IMR-90 (cell line): ENCODE data around the gene CUBN. TPM values are rescaled to one million over a fixed set of nuclear protein-coding genes. Genes with fewer than 3 reads are reported as not detected.
A peak's percentile ranks its signal among the peaks of the same experiment; 100 is the strongest.

ENCODE experiments used
- ATAC-seq: fragments of 200-7000 bp; cut with Tn5 transposase; 2 replicates; pipeline ENCODE4 v1.9.1; 2020; ENCODE audit warnings: low read depth, mild to moderate bottlenecking, moderate library complexity
- BruUV-seq: library from RNA; stranded (reverse); fragments of 400-500 nt; replicated peaks from 2 replicates; lab custom pipeline; 2021; lab: Mats Ljungman, UMichigan
- CTCF ChIA-PET: fragments of 300-600 bp; formaldehyde crosslinking; extraction: SDS; loops from one replicate; lab custom pipeline; 2021; ENCODE audit warnings: antibody characterized with exemption; lab: Yijun Ruan, JAX
- POLR2A ChIA-PET: fragments of 300-600 bp; sonication (Branson Sonifier 250); formaldehyde crosslinking; loops from one replicate; lab custom pipeline; 2022; ENCODE audit warnings: antibody characterized with exemption; ENCODE audit not compliant: unreplicated experiment; lab: Charles Lee
- DNase-seq: peaks from one replicate; pipeline ENCODE4 v3.0.0; 2013
- H2AFZ ChIP-seq: replicated peaks from 2 replicates; pipeline ENCODE3; 2013; ENCODE audit warnings: low read length, mild to moderate bottlenecking; ENCODE audit not compliant: poor library complexity
- H2AK5ac ChIP-seq: 2 replicates; pipeline ENCODE4 v1.6.1; 2013; ENCODE audit warnings: low read depth, low read length, inconsistent platforms
- H2AK9ac ChIP-seq: replicated peaks from 2 replicates; pipeline ENCODE3; 2013; ENCODE audit warnings: mild to moderate bottlenecking, low read depth, low read length, moderate library complexity; ENCODE audit not compliant: poor library complexity
- H2BK120ac ChIP-seq: 2 replicates; pipeline ENCODE4 v1.6.1; 2013; ENCODE audit warnings: low read depth, low read length, inconsistent platforms
- H2BK15ac ChIP-seq: 3 replicates; pipeline ENCODE4 v1.6.1; 2013; ENCODE audit warnings: low read depth, low read length, inconsistent platforms
- H2BK20ac ChIP-seq: 2 replicates; pipeline ENCODE4 v1.6.1; 2013; ENCODE audit warnings: low read depth, mild to moderate bottlenecking, inconsistent platforms, low read length, moderate library complexity
- H2BK5ac ChIP-seq: 2 replicates; pipeline ENCODE4 v1.6.1; 2013; ENCODE audit warnings: mild to moderate bottlenecking, low read depth, low read length, inconsistent platforms; ENCODE audit not compliant: poor library complexity, severe bottlenecking
- H3K14ac ChIP-seq: replicated peaks from 2 replicates; pipeline ENCODE4 v1.6.1; 2013; ENCODE audit warnings: low read depth, low read length, inconsistent platforms
- H3K18ac ChIP-seq: 2 replicates; pipeline ENCODE4 v1.6.1; 2013; ENCODE audit warnings: low read depth, low read length, control low read depth
- H3K23ac ChIP-seq: 2 replicates; pipeline ENCODE4 v1.6.1; 2013; ENCODE audit warnings: low read depth, low read length, inconsistent platforms
- H3K27ac ChIP-seq: 2 replicates; pipeline ENCODE4 v1.5.1; 2013; ENCODE audit warnings: mild to moderate bottlenecking, control low read depth, low read length; ENCODE audit not compliant: insufficient read depth
- H3K27me3 ChIP-seq: 2 replicates; pipeline ENCODE4 v1.6.1; 2013; ENCODE audit warnings: low read length; ENCODE audit not compliant: control insufficient read depth, insufficient read depth
- H3K36me3 ChIP-seq: 2 replicates; pipeline ENCODE4 v1.6.1; 2013; ENCODE audit warnings: low read length, mixed read lengths; ENCODE audit not compliant: control insufficient read depth, insufficient read depth
- H3K4ac ChIP-seq: 2 replicates; pipeline ENCODE4 v1.6.1; 2013; ENCODE audit warnings: low read depth, low read length, inconsistent platforms
- H3K4me1 ChIP-seq: 2 replicates; pipeline ENCODE4 v1.6.1; 2013; ENCODE audit warnings: low read length, mixed read lengths; ENCODE audit not compliant: control insufficient read depth, insufficient read depth
- H3K4me2 ChIP-seq: 2 replicates; pipeline ENCODE4 v1.6.1; 2013; ENCODE audit warnings: low read depth, mild to moderate bottlenecking, control low read depth, low read length, moderate library complexity
- H3K4me3 ChIP-seq: 2 replicates; pipeline ENCODE4 v1.5.1; 2013; ENCODE audit warnings: low read depth, mild to moderate bottlenecking, control low read depth, low read length, moderate library complexity; ENCODE audit not compliant: insufficient read depth
- H3K56ac ChIP-seq: 2 replicates; pipeline ENCODE4 v1.6.1; 2013; ENCODE audit warnings: low read length, inconsistent platforms; ENCODE audit not compliant: insufficient read depth; ENCODE audit errors: extremely low read depth
- H3K79me1 ChIP-seq, 2 experiments: 2 replicates each; pipeline ENCODE4 v1.6.1; 2013; ENCODE audit warnings: low read length in 2 of 2, inconsistent platforms in 1 of 2, low read depth in 1 of 2
- H3K9ac ChIP-seq: 2 replicates; pipeline ENCODE4 v1.6.1; 2013; ENCODE audit warnings: low read depth, low read length, control low read depth
- H3K9me1 ChIP-seq: 2 replicates; pipeline ENCODE4 v1.6.1; 2013; ENCODE audit warnings: low read length, inconsistent platforms; ENCODE audit not compliant: insufficient read depth
- H3K9me3 ChIP-seq: 2 replicates; pipeline ENCODE4 v1.6.1; 2013; ENCODE audit warnings: low read length; ENCODE audit not compliant: control insufficient read depth, insufficient read depth
- H4K20me1 ChIP-seq: 2 replicates; pipeline ENCODE4 v1.6.1; 2013; ENCODE audit warnings: low read length, inconsistent platforms; ENCODE audit not compliant: insufficient read depth
- H4K5ac ChIP-seq: 2 replicates; pipeline ENCODE4 v1.6.1; 2013; ENCODE audit warnings: mild to moderate bottlenecking, low read depth, low read length, control low read depth
- H4K8ac ChIP-seq, 2 experiments: 2 replicates each; pipeline ENCODE4 v1.6.1; 2013; ENCODE audit warnings: low read depth in 2 of 2, low read length in 2 of 2, control low read depth in 1 of 2, inconsistent platforms in 1 of 2
- H4K91ac ChIP-seq: 2 replicates; pipeline ENCODE4 v1.6.1; 2013; ENCODE audit warnings: low read depth, low read length, inconsistent platforms; ENCODE audit not compliant: insufficient read depth
- BHLHE40 ChIP-seq: fragments of 150-350 bp; IDR thresholded peaks from 2 replicates; pipeline ENCODE4 v1.6.1; 2016; ENCODE audit warnings: mild to moderate bottlenecking, low read depth, low read length
- MAFK ChIP-seq: IDR thresholded peaks from 2 replicates; pipeline ENCODE4 v1.6.1; 2012; ENCODE audit warnings: low read depth, low read length, improper control_type of control experiment
- MAZ ChIP-seq: IDR thresholded peaks from 2 replicates; pipeline ENCODE4 v1.6.1; 2012; ENCODE audit warnings: low read depth, mild to moderate bottlenecking, low read length, improper control_type of control experiment, moderate library complexity, borderline replicate concordance
- MXI1 ChIP-seq: IDR thresholded peaks from 2 replicates; pipeline ENCODE4 v1.6.1; 2012; ENCODE audit warnings: low read depth, mild to moderate bottlenecking, low read length, moderate library complexity, borderline replicate concordance
- RAD21 ChIP-seq: IDR thresholded peaks from 2 replicates; pipeline ENCODE4 v1.6.1; 2012; ENCODE audit warnings: low read length, improper control_type of control experiment
- RCOR1 ChIP-seq: IDR thresholded peaks from 2 replicates; pipeline ENCODE4 v1.6.1; 2012; ENCODE audit warnings: mild to moderate bottlenecking, low read length, improper control_type of control experiment; ENCODE audit not compliant: insufficient replicate concordance
- RFX5 ChIP-seq: IDR thresholded peaks from 2 replicates; pipeline ENCODE4 v1.8.0; 2012; ENCODE audit warnings: low read depth, mild to moderate bottlenecking, low read length, moderate library complexity
- SMC3 ChIP-seq: fragments of 150-350 bp; IDR thresholded peaks from 2 replicates; pipeline ENCODE4 v1.6.1; 2016; ENCODE audit warnings: low read depth, mild to moderate bottlenecking, antibody characterized with exemption, low read length, moderate library complexity
- WGBS, 2 experiments: methylation state at CpG; one replicate each; pipeline versions ENCODE4 v1.1.5 to v1.1.7; 2013; ENCODE audit warnings: missing lambda C conversion rate in 2 of 2; ENCODE audit not compliant: insufficient read length in 1 of 2; ENCODE audit errors: extremely low coverage in 2 of 2; 5-methylcytosine and 5-hydroxymethylcytosine counted together
- dilution Hi-C: fragments of 300-500 bp; cut with HindIII; formaldehyde crosslinking; loops from one replicate; pipeline ENCODE4 v1.14.3; 2018; ENCODE audit warnings: low sequenced_read_pairs; ENCODE audit not compliant: unreplicated experiment
- in situ Hi-C: fragments of 300-500 bp; cut with MboI; formaldehyde crosslinking; loops from 3 replicates; pipeline ENCODE4 v1.14.3; 2019; ENCODE audit warnings: low sequenced_read_pairs, inconsistent platforms, mixed read lengths
- intact Hi-C: fragments of 100-400 bp; cut with micrococcal nuclease; formaldehyde crosslinking; loops from 2 replicates; pipeline ENCODE4 v1.10.0; 2022
- polyA plus RNA-seq, 3 experiments: library from polyadenylated mRNA; depleted of rRNA; stranded (reverse); fragments of >200 nt; gene quantifications; 2 replicates each; pipeline ENCODE4 v1.2.3, GENCODE V29; 2012; ENCODE audit warnings: low replicate concordance in 1 of 3
- total RNA-seq: library from RNA; depleted of rRNA; stranded (reverse); fragments of >200 nt; gene quantifications from 2 replicates; pipeline ENCODE4 v1.2.3, GENCODE V29; 2012
- TF ChIP-seq, protein P1 (sequence below): fragments of 150-350 bp; IDR thresholded peaks from 2 replicates; pipeline ENCODE4 v1.6.1; 2017; ENCODE audit warnings: mild to moderate bottlenecking, antibody characterized with exemption, low read length, low read depth
- TF ChIP-seq, protein P2 (sequence below): fragments of 150-350 bp; IDR thresholded peaks from 2 replicates; pipeline ENCODE4 v1.6.1; 2016; ENCODE audit warnings: low read depth, mild to moderate bottlenecking, low read length, moderate library complexity, borderline replicate concordance

Gene CUBN
- total and polyA plus RNA-seq, 2 of the 4 experiments (the other 2 are of a cell fraction) = 0.19 to 0.54 TPM

DNA sequence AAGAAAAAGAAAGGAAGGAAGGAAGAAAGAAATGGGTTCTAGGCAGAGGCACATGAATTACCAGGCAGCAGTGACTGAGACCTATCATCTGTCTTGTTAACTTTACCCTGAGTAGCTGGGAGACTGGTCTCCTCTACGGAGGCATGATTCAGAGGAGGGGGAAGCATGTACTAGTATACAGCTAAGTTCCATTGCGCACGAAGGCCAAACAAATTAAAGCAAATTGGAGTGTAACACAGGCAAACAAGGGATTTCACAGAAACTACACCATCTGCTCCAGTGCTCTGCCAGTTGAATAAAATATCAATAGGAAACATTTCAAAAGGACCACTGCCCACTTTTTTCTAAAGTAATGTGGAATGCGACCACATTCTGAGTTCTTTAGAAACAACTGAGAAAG lies 246.5 kb downstream of the CUBN start:
- H3K36me3 ChIP-seq = no peaks in the 10 kb centered on the region
- no peak overlapping the region for H2BK5ac ChIP-seq
- dilution Hi-C loops (no loop called here), intact Hi-C loops (no loop called here), in situ Hi-C loops (no loop called here)
- H3K18ac ChIP-seq = no peak overlapping the region
- 0 out of 2 replicates have a peak overlapping the region, but pooled peaks have one; percentile 4 for H3K14ac ChIP-seq
- no peak overlapping the region for H3K27ac ChIP-seq
- DNase-seq = no peak
- BruUV-seq = no TSS peak
- no peak overlapping the region for H2AK5ac ChIP-seq
- H3K4me1 ChIP-seq = no peaks in the 10 kb centered on the region; the same call in 1 of the 2 replicates
- POLR2A ChIA-PET = no interaction called here
- CTCF ChIA-PET = no interaction called here
- WGBS, 2 experiments = 80% methylated on average over 1 of the region's 4 CpGs; no CpG with 5 or more reads in 1 of the 2 experiments
- H4K5ac ChIP-seq = no peak overlapping the region
- no peak overlapping the region for H3K4me2 ChIP-seq
- H3K56ac ChIP-seq = no peak overlapping the region
- no peak overlapping the region for H2AK9ac ChIP-seq
- TF ChIP-seq MAFK (no peak), BHLHE40 (no peak), MAZ (no peak), SMC3 (no peak), MXI1 (no peak), RAD21 (no peak), RFX5 (no peak), RCOR1 (no peak)
- TF ChIP-seq, protein P1, sequence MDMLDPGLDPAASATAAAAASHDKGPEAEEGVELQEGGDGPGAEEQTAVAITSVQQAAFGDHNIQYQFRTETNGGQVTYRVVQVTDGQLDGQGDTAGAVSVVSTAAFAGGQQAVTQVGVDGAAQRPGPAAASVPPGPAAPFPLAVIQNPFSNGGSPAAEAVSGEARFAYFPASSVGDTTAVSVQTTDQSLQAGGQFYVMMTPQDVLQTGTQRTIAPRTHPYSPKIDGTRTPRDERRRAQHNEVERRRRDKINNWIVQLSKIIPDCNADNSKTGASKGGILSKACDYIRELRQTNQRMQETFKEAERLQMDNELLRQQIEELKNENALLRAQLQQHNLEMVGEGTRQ = no peak
- TF ChIP-seq, protein P2, sequence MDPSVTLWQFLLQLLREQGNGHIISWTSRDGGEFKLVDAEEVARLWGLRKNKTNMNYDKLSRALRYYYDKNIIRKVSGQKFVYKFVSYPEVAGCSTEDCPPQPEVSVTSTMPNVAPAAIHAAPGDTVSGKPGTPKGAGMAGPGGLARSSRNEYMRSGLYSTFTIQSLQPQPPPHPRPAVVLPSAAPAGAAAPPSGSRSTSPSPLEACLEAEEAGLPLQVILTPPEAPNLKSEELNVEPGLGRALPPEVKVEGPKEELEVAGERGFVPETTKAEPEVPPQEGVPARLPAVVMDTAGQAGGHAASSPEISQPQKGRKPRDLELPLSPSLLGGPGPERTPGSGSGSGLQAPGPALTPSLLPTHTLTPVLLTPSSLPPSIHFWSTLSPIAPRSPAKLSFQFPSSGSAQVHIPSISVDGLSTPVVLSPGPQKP = no peak
- no peak overlapping the region for H4K8ac ChIP-seq
- H3K4me3 ChIP-seq = no peak overlapping the region
- no peak overlapping the region for H3K4ac ChIP-seq
- H4K20me1 ChIP-seq = no peaks in the 10 kb centered on the region
- H2BK20ac ChIP-seq = no peak overlapping the region
- no peak for ATAC-seq
- no peaks in the 10 kb centered on the region for H3K9me3 ChIP-seq
- H3K9me1 ChIP-seq = no peaks in the 10 kb centered on the region
- no peak overlapping the region for H3K9ac ChIP-seq
- no peaks in the 10 kb centered on the region for H3K79me1 ChIP-seq
- H4K91ac ChIP-seq = no peak overlapping the region
- H2BK15ac ChIP-seq = no peak overlapping the region
- H3K27me3 ChIP-seq = no peaks in the 10 kb centered on the region
- H2AFZ ChIP-seq = no peak overlapping the region
- no peak overlapping the region for H3K23ac ChIP-seq
- no peak overlapping the region for H2BK120ac ChIP-seq
